SK-N-SH (cell line): ENCODE measurements around the gene TRIM40. TPM values are rescaled to one million over a fixed set of nuclear protein-coding genes. Genes with fewer than 3 reads are reported as not detected.

ENCODE experiments used
- CTCF ChIA-PET: fragments of 300-600, 350-600 bp; formaldehyde crosslinking; extraction: SDS; loops from one replicate; lab custom pipeline; 2021; lab: Yijun Ruan, JAX
- POLR2A ChIA-PET: fragments of 350-600 bp; sonication (Branson Sonifier 250); formaldehyde crosslinking; extraction: SDS; loops from one replicate; lab custom pipeline; 2020; ENCODE audit warnings: antibody characterized with exemption, inconsistent platforms; lab: Yijun Ruan, JAX
- DNase-seq: peaks from one replicate; pipeline ENCODE4 v3.0.0; 2012
- H2AFZ ChIP-seq: fragments of 200-600 bp; sonication (generic); 2 replicates; pipeline ENCODE4 v1.8.1; 2016; ENCODE audit warnings: antibody characterized with exemption, mild to moderate bottlenecking, low read depth
- H3F3A ChIP-seq: fragments of 200-600 bp; sonication (generic); replicated peaks from 2 replicates; pipeline ENCODE3; 2016; ENCODE audit warnings: antibody characterized with exemption, mild to moderate bottlenecking; ENCODE audit not compliant: insufficient read depth
- H3K27ac ChIP-seq, 2 experiments: fragments of 200-500 bp in 1 of 2; fragments of 200-600 bp in 1 of 2; sonication (Bioruptor generic) in 1 of 2; sonication (generic), shearing (Covaris generic) in 1 of 2; 2 replicates each; pipeline versions ENCODE4 v1.5.1 to v1.6.1; 2014 to 2016; ENCODE audit warnings: low read depth in 2 of 2, inconsistent platforms in 1 of 2, low read length in 1 of 2, mild to moderate bottlenecking in 1 of 2, mixed read lengths in 1 of 2
- H3K27me3 ChIP-seq: fragments of 200-600 bp; sonication (generic), shearing (Covaris generic); 2 replicates; pipeline ENCODE4 v1.6.1; 2016; ENCODE audit warnings: mixed run types; ENCODE audit not compliant: insufficient read depth
- H3K36me3 ChIP-seq, 2 experiments: fragments of 200-500 bp in 1 of 2; fragments of 200-600 bp in 1 of 2; sonication (Bioruptor generic) in 1 of 2; sonication (generic) in 1 of 2; replicated peaks in 1 of 2; 2 replicates each; pipeline versions ENCODE3 to v1.5.1; 2014 to 2016; ENCODE audit warnings: low read length in 1 of 2, mild to moderate bottlenecking in 1 of 2; ENCODE audit not compliant: insufficient read depth in 2 of 2, control insufficient read depth in 1 of 2
- H3K4me1 ChIP-seq, 2 experiments: fragments of 200-500 bp in 1 of 2; fragments of 200-600 bp in 1 of 2; sonication (Bioruptor generic) in 1 of 2; sonication (generic), shearing (Covaris generic) in 1 of 2; 2 replicates each; pipeline versions ENCODE4 v1.5.1 to v1.6.1; 2014 to 2016; ENCODE audit warnings: low read depth in 1 of 2, low read length in 1 of 2, mixed run types in 1 of 2; ENCODE audit not compliant: insufficient read depth in 2 of 2, control insufficient read depth in 1 of 2
- H3K4me2 ChIP-seq: fragments of 200-600 bp; sonication (generic), shearing (Covaris generic); 2 replicates; pipeline ENCODE4 v1.6.1; 2017; ENCODE audit warnings: mixed run types
- H3K4me3 ChIP-seq, 2 experiments: fragments of 200-500 bp in 1 of 2; fragments of 200-600 bp in 1 of 2; sonication (Bioruptor generic) in 1 of 2; sonication (generic), shearing (Covaris generic) in 1 of 2; 2 replicates each; pipeline versions ENCODE4 v1.5.1 to v1.8.1; 2014 to 2016; ENCODE audit warnings: low read depth in 2 of 2, inconsistent platforms in 1 of 2, low read length in 1 of 2, mild to moderate bottlenecking in 1 of 2, mixed read lengths in 1 of 2, moderate library complexity in 1 of 2
- H3K79me2 ChIP-seq: fragments of 200-600 bp; sonication (generic); 2 replicates; pipeline ENCODE4 v1.8.1; 2017; ENCODE audit warnings: mild to moderate bottlenecking; ENCODE audit not compliant: insufficient read depth
- H3K9ac ChIP-seq: fragments of 200-600 bp; sonication (generic); 2 replicates; pipeline ENCODE4 v1.6.1; 2017; ENCODE audit warnings: mixed run types
- H3K9me2 ChIP-seq: fragments of 200-600 bp; sonication (generic); 2 replicates; pipeline ENCODE4 v1.6.1; 2017; ENCODE audit warnings: mixed run types
- H3K9me3 ChIP-seq: fragments of 200-600 bp; sonication (generic); 2 replicates; pipeline ENCODE4 v1.6.1; 2017; ENCODE audit warnings: mixed run types, mild to moderate bottlenecking, moderate library complexity
- H4K20me1 ChIP-seq: fragments of 200-600 bp; sonication (generic); 2 replicates; pipeline ENCODE4 v1.6.1; 2017; ENCODE audit warnings: mild to moderate bottlenecking, mixed run types; ENCODE audit not compliant: insufficient read depth
- ELF1 ChIP-seq: IDR thresholded peaks from 2 replicates; pipeline ENCODE4 v1.4.0; 2012
- EP300 ChIP-seq, 2 experiments: IDR thresholded peaks; 2 replicates each; pipeline versions ENCODE4 v1.4.0 to v1.6.1; 2012; ENCODE audit warnings: borderline replicate concordance in 1 of 2, low read depth in 1 of 2, low read length in 1 of 2
- EZH2phosphoT487 ChIP-seq: fragments of 200-600 bp; sonication (generic); IDR thresholded peaks from 2 replicates; pipeline ENCODE4 v1.6.1; 2017; ENCODE audit warnings: low read depth, mixed run types, mild to moderate bottlenecking, antibody characterized with exemption, moderate library complexity, borderline replicate concordance
- FOSL2 ChIP-seq: IDR thresholded peaks from 2 replicates; pipeline ENCODE4 v1.4.0; 2012; ENCODE audit warnings: low read depth, mild to moderate bottlenecking, moderate library complexity, borderline replicate concordance
- FOXJ3 ChIP-seq: sonication (generic); formaldehyde crosslinking; IDR thresholded peaks from 2 replicates; pipeline ENCODE4 v1.5.1; 2020; ENCODE audit warnings: mild to moderate bottlenecking, missing genetic modification reagents
- FOXM1 ChIP-seq: IDR thresholded peaks from 2 replicates; pipeline ENCODE4 v1.4.0; 2012; ENCODE audit warnings: low read depth, mild to moderate bottlenecking
- JUND ChIP-seq: IDR thresholded peaks from 2 replicates; pipeline ENCODE4 v1.4.0; 2012
- MXI1 ChIP-seq: IDR thresholded peaks from 2 replicates; pipeline ENCODE4 v1.6.1; 2012; ENCODE audit warnings: mild to moderate bottlenecking, low read depth, low read length, improper control_type of control experiment
- POLR2AphosphoS5 ChIP-seq: IDR thresholded peaks from 2 replicates; pipeline ENCODE4 v1.6.1; 2012; ENCODE audit warnings: low read depth, low read length
- SIN3A ChIP-seq: IDR thresholded peaks from 2 replicates; pipeline ENCODE4 v1.6.1; 2012; ENCODE audit warnings: low read depth, mild to moderate bottlenecking, low read length, moderate library complexity, borderline replicate concordance
- TCF12 ChIP-seq: IDR thresholded peaks from 2 replicates; pipeline ENCODE4 v1.4.0; 2012
- TEAD4 ChIP-seq: IDR thresholded peaks from 2 replicates; pipeline ENCODE4 v1.4.0; 2012; ENCODE audit warnings: mild to moderate bottlenecking, borderline replicate concordance; ENCODE audit not compliant: insufficient read depth
- WGBS: methylation state at CpG from one replicate; pipeline ENCODE4 v1.1.6; 2017; ENCODE audit warnings: low lambda C conversion rate; 5-methylcytosine and 5-hydroxymethylcytosine counted together
- polyA plus RNA-seq, 3 experiments: library from polyadenylated mRNA; depleted of rRNA; stranded (reverse); fragments of >200 nt; gene quantifications; 2 replicates each; pipeline ENCODE4 v1.2.3, GENCODE V29; 2012
- TF ChIP-seq, protein P1 (sequence below): fragments of 150-350 bp; IDR thresholded peaks from 2 replicates; pipeline ENCODE4 v1.6.1; 2017; ENCODE audit warnings: antibody characterized with exemption, low read length, low read depth, borderline replicate concordance
- TF ChIP-seq, protein P2 (sequence below): IDR thresholded peaks from 2 replicates; pipeline ENCODE4 v1.4.0; 2012; ENCODE audit warnings: low read depth
- TF ChIP-seq, protein P3 (sequence below): IDR thresholded peaks from 2 replicates; pipeline ENCODE4 v1.4.0; 2012; ENCODE audit warnings: low read depth, borderline replicate concordance
- TF ChIP-seq, protein P4 (sequence below): IDR thresholded peaks from 2 replicates; pipeline ENCODE4 v1.4.0; 2012; ENCODE audit warnings: low read depth, borderline replicate concordance
- TF ChIP-seq, protein P5 (sequence below): fragments of 150-350 bp; IDR thresholded peaks from 2 replicates; pipeline ENCODE4 v1.6.1; 2016; ENCODE audit warnings: mild to moderate bottlenecking, low read depth, low read length
- TF ChIP-seq, protein P6 (sequence below): fragments of 200-600 bp; sonication (generic); IDR thresholded peaks from 2 replicates; pipeline ENCODE4 v1.6.1; 2017; ENCODE audit warnings: antibody characterized with exemption, mild to moderate bottlenecking, moderate library complexity

The TRIM40 gene
- polyA plus RNA-seq, 1 of the 3 experiments (the other 2 are of a cell fraction): not detected

DNA sequence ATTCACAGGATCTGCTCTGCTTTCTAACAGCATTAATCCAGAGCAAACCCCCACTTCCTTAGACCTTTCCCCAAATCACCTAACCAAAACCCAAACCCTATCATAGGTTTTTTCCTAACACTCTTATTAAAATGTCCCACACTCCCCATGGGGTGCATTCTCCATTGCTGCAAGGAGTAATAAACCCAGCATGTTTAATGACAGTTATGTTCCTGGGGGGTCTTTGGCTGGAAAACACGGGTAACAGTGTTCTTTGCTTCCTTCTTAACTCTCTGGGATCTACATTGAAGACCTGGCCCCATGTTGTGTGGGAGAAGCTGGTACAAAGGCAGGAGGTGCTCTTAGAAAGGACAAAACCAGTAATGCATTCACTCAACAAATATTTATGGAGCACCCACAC is 39.1 kb upstream of the TRIM40 start:
- Histone ChIP-seq H3K36me3 (no peaks in the 10 kb centered on the region), H3K27ac (no peak overlapping the region), H3K9me2 (no peaks in the 10 kb centered on the region), H3K4me3 (no peak overlapping the region), H3K79me2 (no peaks in the 10 kb centered on the region), H3K9me3 (no peaks in the 10 kb centered on the region), H3K4me2 (no peak overlapping the region), H3F3A (no peaks in the 10 kb centered on the region), H3K27me3 (peaks cover 93% of the 10 kb centered on the region), H3K4me1 (peaks cover 0 to 6% of the 10 kb centered on the region in 2 experiments; a peak in 1 of 4 replicates), H2AFZ (no peak overlapping the region), H3K9ac (no peak overlapping the region), H4K20me1 (no peaks in the 10 kb centered on the region)
- ChIA-PET CTCF (interaction anchor here (1.3 kb wide), 1 partner anchor 34 kb away, joined by 6 read pairs; no protein-coding TSS in a partner anchor), POLR2A (no interaction called here)
- 13% methylated on average over 1 of the region's 1 CpG for WGBS
- TF ChIP-seq FOSL2 (no peak), FOXM1 (no peak), FOXJ3 (CRISPR knock-in tag) (no peak), POLR2AphosphoS5 (no peak), SIN3A (no peak), TEAD4 (no peak), EP300 (IDR thresholded peaks at IDR 0.05; ENCODE audit: borderline replicate concordance in 1 of 2, low read depth in 1 of 2, low read length in 1 of 2) (no peak)
- TF ChIP-seq, protein P1, sequence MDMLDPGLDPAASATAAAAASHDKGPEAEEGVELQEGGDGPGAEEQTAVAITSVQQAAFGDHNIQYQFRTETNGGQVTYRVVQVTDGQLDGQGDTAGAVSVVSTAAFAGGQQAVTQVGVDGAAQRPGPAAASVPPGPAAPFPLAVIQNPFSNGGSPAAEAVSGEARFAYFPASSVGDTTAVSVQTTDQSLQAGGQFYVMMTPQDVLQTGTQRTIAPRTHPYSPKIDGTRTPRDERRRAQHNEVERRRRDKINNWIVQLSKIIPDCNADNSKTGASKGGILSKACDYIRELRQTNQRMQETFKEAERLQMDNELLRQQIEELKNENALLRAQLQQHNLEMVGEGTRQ: no peak
- DNase-seq: no peak

DNA sequence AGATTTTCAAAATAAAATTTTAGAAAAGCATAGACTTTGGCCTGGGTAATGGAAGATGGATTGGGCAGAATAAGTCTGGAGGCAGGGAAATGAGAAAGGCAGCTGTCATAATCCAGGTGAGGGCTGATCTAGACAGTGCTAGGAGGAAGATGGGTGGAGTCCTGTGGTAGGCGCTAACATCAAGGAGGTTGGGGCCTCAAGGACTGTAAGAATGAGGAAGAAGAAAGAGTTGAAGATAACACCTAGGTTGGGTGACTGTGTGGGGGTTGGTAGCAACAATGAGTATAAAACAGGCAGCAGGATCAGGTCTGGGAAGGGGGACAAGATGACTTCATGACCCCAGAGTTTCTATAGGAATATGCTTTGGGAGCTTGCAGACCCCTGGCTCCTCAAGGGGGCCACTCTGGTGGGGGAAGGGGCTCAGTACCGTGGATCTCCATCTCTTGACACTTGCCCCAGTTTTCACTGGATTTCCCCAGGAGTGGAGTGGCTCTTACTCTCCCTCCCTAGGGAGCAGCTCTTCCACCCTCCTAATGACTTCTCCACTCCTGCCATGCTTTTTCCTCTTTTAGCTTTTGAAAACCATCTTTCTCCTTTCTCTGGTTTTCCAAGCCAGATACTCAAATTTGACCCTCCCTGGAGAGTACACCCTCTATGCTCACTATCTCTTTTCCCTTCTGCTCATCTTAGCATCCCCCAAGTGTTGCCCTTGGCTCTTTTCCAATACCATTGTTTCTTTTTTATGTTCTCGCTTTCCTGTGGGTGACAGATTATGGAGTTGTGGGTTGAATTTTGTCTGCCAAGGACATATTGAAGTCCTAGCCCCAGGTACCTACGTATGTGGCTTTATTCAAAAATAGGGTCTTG is 37.8 kb upstream of the TRIM40 start:
- DNase-seq: no peak
- Histone ChIP-seq H3K79me2 (no peaks in the 10 kb centered on the region), H3F3A (peaks cover 6% of the 10 kb centered on the region), H3K9me2 (no peaks in the 10 kb centered on the region), H3K36me3 (no peaks in the 10 kb centered on the region), H4K20me1 (no peaks in the 10 kb centered on the region), H3K4me3 (no peak overlapping the region), H2AFZ (no peak overlapping the region), H3K4me2 (no peak overlapping the region), H3K27ac (no peak overlapping the region), H3K27me3 (peaks cover 80% of the 10 kb centered on the region), H3K9ac (no peak overlapping the region), H3K4me1 (peaks cover 5 to 6% of the 10 kb centered on the region in 2 experiments; a peak in 2 of 4 replicates), H3K9me3 (no peaks in the 10 kb centered on the region)
- POLR2A ChIA-PET: no interaction called here
- 34% methylated on average over 3 of the region's 4 CpGs for WGBS
- CTCF ChIA-PET: interaction anchor here (1.3 kb wide), 1 partner anchor 33 kb away, joined by 6 read pairs; no protein-coding TSS in a partner anchor
- TF ChIP-seq POLR2AphosphoS5 (no peak), FOXM1 (no peak), JUND (no peak), ELF1 (no peak), TCF12 (no peak), SIN3A (no peak), FOXJ3 (CRISPR knock-in tag) (no peak), MXI1 (no peak), EZH2phosphoT487 (no peak)
- TF ChIP-seq, protein P2, sequence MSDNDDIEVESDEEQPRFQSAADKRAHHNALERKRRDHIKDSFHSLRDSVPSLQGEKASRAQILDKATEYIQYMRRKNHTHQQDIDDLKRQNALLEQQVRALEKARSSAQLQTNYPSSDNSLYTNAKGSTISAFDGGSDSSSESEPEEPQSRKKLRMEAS: no peak
- TF ChIP-seq, protein P3, sequence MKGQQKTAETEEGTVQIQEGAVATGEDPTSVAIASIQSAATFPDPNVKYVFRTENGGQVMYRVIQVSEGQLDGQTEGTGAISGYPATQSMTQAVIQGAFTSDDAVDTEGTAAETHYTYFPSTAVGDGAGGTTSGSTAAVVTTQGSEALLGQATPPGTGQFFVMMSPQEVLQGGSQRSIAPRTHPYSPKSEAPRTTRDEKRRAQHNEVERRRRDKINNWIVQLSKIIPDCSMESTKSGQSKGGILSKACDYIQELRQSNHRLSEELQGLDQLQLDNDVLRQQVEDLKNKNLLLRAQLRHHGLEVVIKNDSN: no peak
- TF ChIP-seq, protein P4, sequence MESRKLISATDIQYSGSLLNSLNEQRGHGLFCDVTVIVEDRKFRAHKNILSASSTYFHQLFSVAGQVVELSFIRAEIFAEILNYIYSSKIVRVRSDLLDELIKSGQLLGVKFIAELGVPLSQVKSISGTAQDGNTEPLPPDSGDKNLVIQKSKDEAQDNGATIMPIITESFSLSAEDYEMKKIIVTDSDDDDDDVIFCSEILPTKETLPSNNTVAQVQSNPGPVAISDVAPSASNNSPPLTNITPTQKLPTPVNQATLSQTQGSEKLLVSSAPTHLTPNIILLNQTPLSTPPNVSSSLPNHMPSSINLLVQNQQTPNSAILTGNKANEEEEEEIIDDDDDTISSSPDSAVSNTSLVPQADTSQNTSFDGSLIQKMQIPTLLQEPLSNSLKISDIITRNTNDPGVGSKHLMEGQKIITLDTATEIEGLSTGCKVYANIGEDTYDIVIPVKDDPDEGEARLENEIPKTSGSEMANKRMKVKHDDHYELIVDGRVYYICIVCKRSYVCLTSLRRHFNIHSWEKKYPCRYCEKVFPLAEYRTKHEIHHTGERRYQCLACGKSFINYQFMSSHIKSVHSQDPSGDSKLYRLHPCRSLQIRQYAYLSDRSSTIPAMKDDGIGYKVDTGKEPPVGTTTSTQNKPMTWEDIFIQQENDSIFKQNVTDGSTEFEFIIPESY: no peak
- TF ChIP-seq, protein P5, sequence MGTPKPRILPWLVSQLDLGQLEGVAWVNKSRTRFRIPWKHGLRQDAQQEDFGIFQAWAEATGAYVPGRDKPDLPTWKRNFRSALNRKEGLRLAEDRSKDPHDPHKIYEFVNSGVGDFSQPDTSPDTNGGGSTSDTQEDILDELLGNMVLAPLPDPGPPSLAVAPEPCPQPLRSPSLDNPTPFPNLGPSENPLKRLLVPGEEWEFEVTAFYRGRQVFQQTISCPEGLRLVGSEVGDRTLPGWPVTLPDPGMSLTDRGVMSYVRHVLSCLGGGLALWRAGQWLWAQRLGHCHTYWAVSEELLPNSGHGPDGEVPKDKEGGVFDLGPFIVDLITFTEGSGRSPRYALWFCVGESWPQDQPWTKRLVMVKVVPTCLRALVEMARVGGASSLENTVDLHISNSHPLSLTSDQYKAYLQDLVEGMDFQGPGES: no peak
- TF ChIP-seq, protein P6, sequence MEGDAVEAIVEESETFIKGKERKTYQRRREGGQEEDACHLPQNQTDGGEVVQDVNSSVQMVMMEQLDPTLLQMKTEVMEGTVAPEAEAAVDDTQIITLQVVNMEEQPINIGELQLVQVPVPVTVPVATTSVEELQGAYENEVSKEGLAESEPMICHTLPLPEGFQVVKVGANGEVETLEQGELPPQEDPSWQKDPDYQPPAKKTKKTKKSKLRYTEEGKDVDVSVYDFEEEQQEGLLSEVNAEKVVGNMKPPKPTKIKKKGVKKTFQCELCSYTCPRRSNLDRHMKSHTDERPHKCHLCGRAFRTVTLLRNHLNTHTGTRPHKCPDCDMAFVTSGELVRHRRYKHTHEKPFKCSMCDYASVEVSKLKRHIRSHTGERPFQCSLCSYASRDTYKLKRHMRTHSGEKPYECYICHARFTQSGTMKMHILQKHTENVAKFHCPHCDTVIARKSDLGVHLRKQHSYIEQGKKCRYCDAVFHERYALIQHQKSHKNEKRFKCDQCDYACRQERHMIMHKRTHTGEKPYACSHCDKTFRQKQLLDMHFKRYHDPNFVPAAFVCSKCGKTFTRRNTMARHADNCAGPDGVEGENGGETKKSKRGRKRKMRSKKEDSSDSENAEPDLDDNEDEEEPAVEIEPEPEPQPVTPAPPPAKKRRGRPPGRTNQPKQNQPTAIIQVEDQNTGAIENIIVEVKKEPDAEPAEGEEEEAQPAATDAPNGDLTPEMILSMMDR: no peak
